Measurements from ENCODE around the gene CETN1.

DNA sequence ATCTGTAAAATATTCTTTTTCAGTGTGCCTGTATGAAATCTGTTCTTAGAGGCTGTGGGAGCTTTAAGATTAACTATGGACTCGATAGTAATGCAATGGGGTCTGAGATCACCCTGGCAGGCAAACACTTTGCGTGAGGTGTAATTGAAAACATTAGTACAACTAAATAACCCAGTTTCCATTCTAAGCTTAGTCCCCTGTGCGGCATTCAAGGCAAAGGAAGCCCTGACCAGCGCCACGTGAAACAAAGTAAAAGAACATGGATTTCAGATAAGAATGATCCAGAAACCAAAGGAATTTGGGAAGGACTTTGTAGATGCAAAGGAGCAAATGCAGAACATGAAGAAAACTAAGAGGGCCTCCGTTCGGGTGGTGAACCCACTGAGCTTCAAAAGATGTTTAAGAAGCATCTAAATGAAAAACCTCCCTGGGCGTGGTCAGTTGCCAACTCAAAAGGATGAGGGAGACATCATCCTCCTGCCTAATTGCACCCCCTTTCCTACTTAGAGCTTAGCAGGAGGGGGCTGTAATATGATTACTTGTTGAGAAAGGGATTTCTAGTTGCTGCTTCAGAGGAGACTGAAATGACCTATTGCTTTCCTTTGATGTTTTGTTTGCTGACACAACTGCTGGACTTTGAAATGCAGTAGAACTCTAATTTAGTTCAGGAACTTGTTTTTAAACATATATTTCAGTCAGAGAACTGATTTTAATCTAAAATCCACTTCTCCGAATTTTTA is 7.9 kb upstream of the CETN1 start:
- no peak for TF ChIP-seq POLR2A (IDR thresholded peaks at IDR 0.05; ENCODE audit: low read depth, low read length)
- no peak for TF ChIP-seq POLR2AphosphoS5 (IDR thresholded peaks at IDR 0.05; ENCODE audit: low read depth, low read length)
- no peak for TF ChIP-seq TAF1 (IDR thresholded peaks at IDR 0.05; ENCODE audit: borderline replicate concordance, low read depth, low read length)
